GM23338 (cell line): ENCODE measurements around the gene AP1S1. TPM values are rescaled to one million over a fixed set of nuclear protein-coding genes. Genes with fewer than 3 reads are reported as not detected.
A peak's percentile ranks its signal among the peaks of the same experiment; 100 is the strongest.

Experiments
- ATAC-seq: fragments of 200-7000 bp; cut with Tn5 transposase; 3 replicates; pipeline ENCODE4 v1.9.1; 2020
- DNase-seq: peaks from one replicate; pipeline ENCODE4 v3.0.0-alpha.2; 2015; ENCODE audit warnings: low spot score
- H2AFZ ChIP-seq: fragments of 200-600 bp; sonication (generic); 2 replicates; pipeline ENCODE4 v1.8.0; 2016; ENCODE audit warnings: antibody characterized with exemption, mild to moderate bottlenecking, moderate library complexity
- H3F3A ChIP-seq: fragments of 200-600 bp; sonication (generic); replicated peaks from 2 replicates; pipeline ENCODE4 v1.8.0; 2017; ENCODE audit warnings: antibody characterized with exemption, mixed run types, low read depth
- H3K27ac ChIP-seq: fragments of 200-600 bp; sonication (generic); 2 replicates; pipeline ENCODE4 v1.6.1; 2016; ENCODE audit warnings: low read depth
- H3K27me3 ChIP-seq: fragments of 200-600 bp; sonication (generic); 2 replicates; pipeline ENCODE4 v1.8.0; 2016; ENCODE audit warnings: mild to moderate bottlenecking, mixed run types, moderate library complexity; ENCODE audit not compliant: insufficient read depth
- H3K36me3 ChIP-seq: fragments of 200-600 bp; sonication (generic); 2 replicates; pipeline ENCODE4 v1.8.0; 2016; ENCODE audit warnings: mild to moderate bottlenecking; ENCODE audit not compliant: insufficient read depth
- H3K4me1 ChIP-seq: fragments of 200-600 bp; sonication (generic); 2 replicates; pipeline ENCODE4 v1.8.0; 2016; ENCODE audit warnings: mild to moderate bottlenecking, moderate library complexity; ENCODE audit not compliant: insufficient read depth
- H3K4me2 ChIP-seq: fragments of 200-600 bp; sonication (generic); 2 replicates; pipeline ENCODE4 v1.7.1; 2017; ENCODE audit warnings: mixed run types
- H3K4me3 ChIP-seq: fragments of 200-600 bp; sonication (generic); 2 replicates; pipeline ENCODE4 v1.6.1; 2016; ENCODE audit warnings: mixed run types
- H3K79me2 ChIP-seq: fragments of 200-600 bp; sonication (generic); replicated peaks from 2 replicates; pipeline ENCODE4 v1.8.0; 2017; ENCODE audit warnings: mild to moderate bottlenecking; ENCODE audit not compliant: insufficient read depth
- H3K9me2 ChIP-seq: fragments of 200-600 bp; sonication (generic); 2 replicates; pipeline ENCODE4 v1.8.0; 2017; ENCODE audit not compliant: insufficient read depth
- H4K20me1 ChIP-seq: fragments of 200-600 bp; sonication (generic); replicated peaks from 2 replicates; pipeline ENCODE4 v1.8.0; 2017; ENCODE audit warnings: mild to moderate bottlenecking; ENCODE audit not compliant: insufficient read depth
- H3K27ac Mint-ChIP-seq: 2 replicates; pipeline ENCODE4 v1.8.0; 2020; ENCODE audit warnings: inconsistent platforms, mild to moderate bottlenecking, moderate library complexity, mixed read lengths
- H3K27me3 Mint-ChIP-seq: 3 replicates; pipeline ENCODE4 v1.8.0; 2022; ENCODE audit warnings: low read depth, mild to moderate bottlenecking, moderate library complexity, mixed read lengths, inconsistent platforms; ENCODE audit not compliant: insufficient read depth, poor library complexity
- H3K36me3 Mint-ChIP-seq: 3 replicates; pipeline ENCODE4 v1.8.0; 2021; ENCODE audit warnings: low read depth, mild to moderate bottlenecking, inconsistent platforms, moderate library complexity, mixed read lengths
- H3K4me1 Mint-ChIP-seq: 3 replicates; pipeline ENCODE4 v1.8.0; 2020; ENCODE audit warnings: mild to moderate bottlenecking, inconsistent platforms, mixed read lengths
- H3K4me3 Mint-ChIP-seq: 3 replicates; pipeline ENCODE4 v1.8.0; 2021; ENCODE audit warnings: moderate library complexity, mild to moderate bottlenecking, inconsistent platforms, mixed read lengths
- H3K9me3 Mint-ChIP-seq: 3 replicates; pipeline ENCODE4 v1.8.0; 2020; ENCODE audit warnings: moderate library complexity, mild to moderate bottlenecking, inconsistent platforms, mixed read lengths
- EZH2 ChIP-seq: fragments of 200-600 bp; sonication (generic); IDR thresholded peaks from one replicate; pipeline ENCODE4 v1.8.0; 2017; ENCODE audit warnings: antibody characterized with exemption, mild to moderate bottlenecking, low read depth; ENCODE audit not compliant: unreplicated experiment
- EZH2phosphoT487 ChIP-seq: fragments of 200-600 bp; sonication (generic); IDR thresholded peaks from one replicate; pipeline ENCODE4 v1.8.1; 2018; ENCODE audit warnings: antibody characterized with exemption; ENCODE audit not compliant: unreplicated experiment
- JUNB ChIP-seq: IDR thresholded peaks from one replicate; pipeline ENCODE4 v1.6.1; 2016; ENCODE audit warnings: antibody characterized with exemption; ENCODE audit not compliant: unreplicated experiment
- NANOG ChIP-seq: IDR thresholded peaks from 2 replicates; pipeline ENCODE4 v1.6.1; 2016; ENCODE audit warnings: antibody characterized with exemption, borderline replicate concordance
- POLR2AphosphoS5 ChIP-seq: IDR thresholded peaks from 2 replicates; pipeline ENCODE4 v1.6.1; 2016; ENCODE audit warnings: antibody characterized with exemption, low read depth
- REST ChIP-seq: IDR thresholded peaks from one replicate; pipeline ENCODE4 v1.6.1; 2018; ENCODE audit warnings: antibody characterized with exemption; ENCODE audit not compliant: unreplicated experiment
- STAT1 ChIP-seq: IDR thresholded peaks from one replicate; pipeline ENCODE4 v1.6.1; 2016; ENCODE audit warnings: antibody characterized with exemption; ENCODE audit not compliant: unreplicated experiment
- ZNF331 ChIP-seq: fragments of 250-450 bp; sonication (Bioruptor Pico); IDR thresholded peaks from 2 replicates; pipeline ENCODE4 v1.5.0; 2020; ENCODE audit warnings: low read depth, mild to moderate bottlenecking, moderate library complexity
- ZNF462 ChIP-seq: fragments of 250-450 bp; sonication (Bioruptor Pico); IDR thresholded peaks from 2 replicates; pipeline ENCODE4 v1.5.0; 2020; ENCODE audit warnings: mild to moderate bottlenecking, moderate library complexity
- polyA plus RNA-seq: library from polyadenylated mRNA; unstranded; fragments of >200 nt; fragmentation: Nextera tagmentation; extraction: Ambion mirVana; gene quantifications from 2 replicates; pipeline ENCODE4 v1.2.1, GENCODE V29; 2016
- total RNA-seq: library from RNA; depleted of rRNA; stranded (reverse); fragments of >200 nt; shearing (Covaris generic); gene quantifications from 2 replicates; pipeline ENCODE4 v1.2.3, GENCODE V29; 2014

Gene AP1S1
- total and polyA plus RNA-seq, 2 experiments from 2014 or later = 11.5 to 60.6 TPM

- Mint-ChIP-seq H3K36me3 (peaks cover 11% of the 10 kb centered on the region), H3K27ac (no peak overlapping the region), H3K4me3 (peak overlapping the region; percentile 81), H3K4me1 (peaks cover 53% of the 10 kb centered on the region), H3K27me3 (peaks cover 53% of the 10 kb centered on the region), H3K9me3 (no peaks in the 10 kb centered on the region; the same call in 1 of the 3 replicates)
- Histone ChIP-seq H3K36me3 (no peaks in the 10 kb centered on the region), H3K27me3 (peaks cover 58% of the 10 kb centered on the region), H3F3A (peaks cover 24% of the 10 kb centered on the region), H3K79me2 (no peaks in the 10 kb centered on the region), H3K4me2 (peak overlapping the region; percentile 91), H4K20me1 (peaks cover 6% of the 10 kb centered on the region; the same call in 1 of the 2 replicates), H3K4me1 (peaks cover 49% of the 10 kb centered on the region), H3K4me3 (peak overlapping the region; percentile 72), H3K9me2 (no peaks in the 10 kb centered on the region), H3K27ac (0 out of 2 replicates have a peak overlapping the region, but pooled peaks have one; percentile 26), H2AFZ (peak overlapping the region; percentile 40; the same call in 1 of the 2 replicates)
- no peak for TF ChIP-seq EZH2
- peak; percentile 1 for TF ChIP-seq POLR2AphosphoS5
- ATAC-seq = peak; percentile 11
- peak; percentile 84 for DNase-seq
Observed at GRCh38 chr7:101162551-101163278, 8.4 kb downstream of the AP1S1 start.

GRCh38 chr7:101163279-101164070, 9.2 kb downstream of the AP1S1 start:
- Histone ChIP-seq H2AFZ (no peak overlapping the region), H3K4me2 (peak overlapping the region; percentile 98), H3F3A (peaks cover 24% of the 10 kb centered on the region), H3K27me3 (peaks cover 66% of the 10 kb centered on the region), H4K20me1 (peaks cover 6% of the 10 kb centered on the region; the same call in 1 of the 2 replicates), H3K79me2 (no peaks in the 10 kb centered on the region), H3K36me3 (no peaks in the 10 kb centered on the region), H3K4me3 (peak overlapping the region; percentile 76), H3K27ac (no peak overlapping the region), H3K4me1 (peaks cover 57% of the 10 kb centered on the region), H3K9me2 (no peaks in the 10 kb centered on the region)
- Mint-ChIP-seq H3K4me3 (peak overlapping the region; percentile 78), H3K36me3 (peaks cover 7% of the 10 kb centered on the region; the same call in 2 of the 3 replicates), H3K4me1 (peaks cover 57% of the 10 kb centered on the region), H3K27me3 (peaks cover 60% of the 10 kb centered on the region), H3K27ac (no peak overlapping the region), H3K9me3 (no peaks in the 10 kb centered on the region; the same call in 1 of the 3 replicates)
- ATAC-seq = peak; percentile 5
- DNase-seq = peak; percentile 72
- TF ChIP-seq STAT1 (no peak), POLR2AphosphoS5 (peak; percentile 52), REST (peak; percentile 28), ZNF331 (CRISPR knock-in tag) (no peak), EZH2phosphoT487 (no peak), ZNF462 (CRISPR knock-in tag) (no peak), EZH2 (peak; percentile 64), NANOG (no peak), JUNB (no peak)
